ENCODE results near the gene LY6G5C. TPM values are rescaled to one million over a fixed set of nuclear protein-coding genes. Genes with fewer than 3 reads are reported as not detected.

The LY6G5C gene
- total RNA-seq, 1 donor from 2014 or later, result 3.9 TPM

- H3K27me3 ChIP-seq (ENCODE audit: insufficient read depth, low read length), result peaks cover 2% of the 10 kb centered on the region
- FAIRE-seq, result no peak
- TF ChIP-seq, protein P1, sequence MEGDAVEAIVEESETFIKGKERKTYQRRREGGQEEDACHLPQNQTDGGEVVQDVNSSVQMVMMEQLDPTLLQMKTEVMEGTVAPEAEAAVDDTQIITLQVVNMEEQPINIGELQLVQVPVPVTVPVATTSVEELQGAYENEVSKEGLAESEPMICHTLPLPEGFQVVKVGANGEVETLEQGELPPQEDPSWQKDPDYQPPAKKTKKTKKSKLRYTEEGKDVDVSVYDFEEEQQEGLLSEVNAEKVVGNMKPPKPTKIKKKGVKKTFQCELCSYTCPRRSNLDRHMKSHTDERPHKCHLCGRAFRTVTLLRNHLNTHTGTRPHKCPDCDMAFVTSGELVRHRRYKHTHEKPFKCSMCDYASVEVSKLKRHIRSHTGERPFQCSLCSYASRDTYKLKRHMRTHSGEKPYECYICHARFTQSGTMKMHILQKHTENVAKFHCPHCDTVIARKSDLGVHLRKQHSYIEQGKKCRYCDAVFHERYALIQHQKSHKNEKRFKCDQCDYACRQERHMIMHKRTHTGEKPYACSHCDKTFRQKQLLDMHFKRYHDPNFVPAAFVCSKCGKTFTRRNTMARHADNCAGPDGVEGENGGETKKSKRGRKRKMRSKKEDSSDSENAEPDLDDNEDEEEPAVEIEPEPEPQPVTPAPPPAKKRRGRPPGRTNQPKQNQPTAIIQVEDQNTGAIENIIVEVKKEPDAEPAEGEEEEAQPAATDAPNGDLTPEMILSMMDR (IDR thresholded peaks at IDR 0.05; ENCODE audit: insufficient read depth, low read depth, low read length), result no peak
- no peak for TF ChIP-seq EZH2 (IDR thresholded peaks at IDR 0.05; ENCODE audit: insufficient read depth, low read length)
- H3K4me1 ChIP-seq (ENCODE audit: insufficient read depth, low read length), result no peaks in the 10 kb centered on the region
- no peak within 1 kb of the TSS for H3K4me3 Mint-ChIP-seq (ENCODE audit: unreplicated experiment)
- H3K27me3 Mint-ChIP-seq (ENCODE audit: low read depth, unreplicated experiment), result peaks cover 20% of the 10 kb centered on the region
- H3K9me3 ChIP-seq (ENCODE audit: insufficient read depth, low read depth, low read length), result no peaks in the 10 kb centered on the region
- DNase-seq (ENCODE audit: low read depth), result no peak
- H3K9ac ChIP-seq (ENCODE audit: low read length), result no peak within 1 kb of the TSS
- peak within 1 kb of the TSS; percentile 31 for H3K27ac Mint-ChIP-seq (ENCODE audit: unreplicated experiment)
- no peaks in the 10 kb centered on the region for H3K36me3 ChIP-seq (ENCODE audit: insufficient read depth, low read length)
- no peak within 1 kb of the TSS for H3K27ac ChIP-seq (ENCODE audit: low read depth, low read length)
- H3K4me3 ChIP-seq (ENCODE audit: insufficient read depth, low read depth, low read length), result no peak within 1 kb of the TSS
- H3K9me3 Mint-ChIP-seq (ENCODE audit: unreplicated experiment), result peaks cover 3% of the 10 kb centered on the region
- peak within 1 kb of the TSS; percentile 41 for H2AFZ ChIP-seq (ENCODE audit: low read depth, low read length)
- no peaks in the 10 kb centered on the region for H4K20me1 ChIP-seq (ENCODE audit: insufficient read depth, low read length)
- no peaks in the 10 kb centered on the region for H3K79me2 ChIP-seq (ENCODE audit: insufficient read depth, low read length)
- H3K4me1 Mint-ChIP-seq (ENCODE audit: low read depth, unreplicated experiment), result peaks cover 7% of the 10 kb centered on the region
- no peak within 1 kb of the TSS for H3K4me2 ChIP-seq (ENCODE audit: low read length)
- H3K36me3 Mint-ChIP-seq (ENCODE audit: low read depth, unreplicated experiment), result peaks cover 2% of the 10 kb centered on the region
Observed at GRCh38 chr6:31715022-31715958, 34.4 kb upstream of the LY6G5C start, which contains the start of gene LY6G6D. TSS of gene LY6G6D (plus strand) at chr6:31715348. CDS start at chr6:31715356, 8 bp downstream.

DNA sequence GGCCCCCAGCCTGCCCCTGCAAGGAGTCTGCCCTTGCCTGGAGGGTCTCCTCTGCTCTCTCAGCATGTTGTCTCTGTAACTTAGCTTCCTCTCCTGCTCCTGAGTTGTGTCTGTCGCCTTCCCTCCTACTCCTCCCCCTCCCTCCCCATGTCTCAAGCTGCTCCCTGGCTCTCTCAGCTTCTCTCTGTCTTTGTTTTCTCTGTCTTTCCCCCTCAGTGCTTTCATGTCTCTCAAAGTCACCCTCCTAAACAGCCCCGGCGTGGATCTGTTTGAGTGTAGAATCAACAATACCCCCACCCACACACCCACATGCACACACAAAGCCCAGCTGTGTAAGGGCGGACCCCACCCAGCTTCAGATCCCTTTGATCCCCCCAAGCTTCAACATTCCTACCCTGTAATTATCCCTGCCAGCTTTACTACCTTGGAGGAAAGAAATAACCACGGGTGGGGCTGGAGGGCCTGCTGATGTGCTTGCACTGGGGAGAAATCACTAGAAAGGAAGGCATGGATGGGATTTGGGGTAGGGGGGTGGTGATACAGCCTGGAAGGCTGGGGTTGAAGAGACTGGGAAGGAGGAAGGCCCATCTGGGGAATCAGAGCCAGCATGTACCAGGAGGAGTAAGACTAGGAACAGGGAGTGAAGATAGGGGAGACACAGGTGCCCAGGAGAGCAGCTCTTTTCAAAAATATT lies 33.3 kb upstream of the LY6G5C start:
- H3K27me3 ChIP-seq (ENCODE audit: insufficient read depth, low read length), result peaks cover 2% of the 10 kb centered on the region
- H4K20me1 ChIP-seq (ENCODE audit: insufficient read depth, low read length), result no peaks in the 10 kb centered on the region
- H2AFZ ChIP-seq (ENCODE audit: low read depth, low read length), result no peak overlapping the region
- TF ChIP-seq EZH2 (IDR thresholded peaks at IDR 0.05; ENCODE audit: insufficient read depth, low read length), result no peak
- TF ChIP-seq, protein P1 (IDR thresholded peaks at IDR 0.05; ENCODE audit: insufficient read depth, low read depth, low read length), result no peak
- H3K36me3 ChIP-seq (ENCODE audit: insufficient read depth, low read length), result no peaks in the 10 kb centered on the region
- peak overlapping the region; percentile 31 for H3K27ac Mint-ChIP-seq (ENCODE audit: unreplicated experiment)
- no peak overlapping the region for H3K4me3 ChIP-seq (ENCODE audit: insufficient read depth, low read depth, low read length)
- H3K4me2 ChIP-seq (ENCODE audit: low read length), result no peak overlapping the region
- peaks cover 2% of the 10 kb centered on the region for H3K9me3 Mint-ChIP-seq (ENCODE audit: unreplicated experiment)
- H3K36me3 Mint-ChIP-seq (ENCODE audit: low read depth, unreplicated experiment), result peaks cover 2% of the 10 kb centered on the region
- H3K79me2 ChIP-seq (ENCODE audit: insufficient read depth, low read length), result no peaks in the 10 kb centered on the region
- no peak overlapping the region for H3K4me3 Mint-ChIP-seq (ENCODE audit: unreplicated experiment)
- no peak overlapping the region for H3K9ac ChIP-seq (ENCODE audit: low read length)
- no peak overlapping the region for H3K27ac ChIP-seq (ENCODE audit: low read depth, low read length)
- no peaks in the 10 kb centered on the region for H3K9me3 ChIP-seq (ENCODE audit: insufficient read depth, low read depth, low read length)
- H3K4me1 ChIP-seq (ENCODE audit: insufficient read depth, low read length), result no peaks in the 10 kb centered on the region
- DNase-seq (ENCODE audit: low read depth) (no peak), FAIRE-seq (no peak)
- H3K27me3 Mint-ChIP-seq (ENCODE audit: low read depth, unreplicated experiment), result peaks cover 16% of the 10 kb centered on the region
- peaks cover 6% of the 10 kb centered on the region for H3K4me1 Mint-ChIP-seq (ENCODE audit: low read depth, unreplicated experiment)
